CD4-positive, alpha-beta T cell treated with Interleukin-15 for 4 hours (primary cell): ENCODE data around the gene XPO1.
"Not testable (repeated sequence)": the region's sequence is repeated elsewhere in the genome, so short reads cannot be mapped to it uniquely, and the experiment has no call there.

Experiments
- DNase-seq: peaks from one replicate; pipeline ENCODE4 v3.0.0-alpha.2; 2020; ENCODE audit warnings: low spot score

Gene XPO1

GRCh38 chr2:61534926-61535325 is 3.2 kb downstream of the XPO1 start:
- no peak for DNase-seq

DNA sequence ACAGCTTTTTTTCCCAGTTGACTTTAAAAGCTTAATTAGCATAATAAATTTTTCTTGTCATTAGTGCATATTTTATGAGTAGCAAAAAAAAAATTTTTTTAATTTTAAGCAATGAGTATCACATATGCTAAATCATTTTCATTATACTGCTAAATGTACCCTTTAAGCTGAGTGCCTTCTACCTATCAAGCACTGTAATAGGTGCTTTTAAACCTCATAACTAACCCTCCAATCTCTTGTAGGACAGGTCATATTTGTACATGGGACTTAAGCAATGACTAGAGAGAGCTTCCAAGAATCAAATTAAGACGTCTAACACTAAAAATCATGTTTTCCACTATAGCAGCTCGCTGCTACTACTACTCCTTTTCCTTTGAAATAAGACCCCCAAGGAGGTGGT is 7.4 kb downstream of the XPO1 start:
- no peak for DNase-seq

DNA sequence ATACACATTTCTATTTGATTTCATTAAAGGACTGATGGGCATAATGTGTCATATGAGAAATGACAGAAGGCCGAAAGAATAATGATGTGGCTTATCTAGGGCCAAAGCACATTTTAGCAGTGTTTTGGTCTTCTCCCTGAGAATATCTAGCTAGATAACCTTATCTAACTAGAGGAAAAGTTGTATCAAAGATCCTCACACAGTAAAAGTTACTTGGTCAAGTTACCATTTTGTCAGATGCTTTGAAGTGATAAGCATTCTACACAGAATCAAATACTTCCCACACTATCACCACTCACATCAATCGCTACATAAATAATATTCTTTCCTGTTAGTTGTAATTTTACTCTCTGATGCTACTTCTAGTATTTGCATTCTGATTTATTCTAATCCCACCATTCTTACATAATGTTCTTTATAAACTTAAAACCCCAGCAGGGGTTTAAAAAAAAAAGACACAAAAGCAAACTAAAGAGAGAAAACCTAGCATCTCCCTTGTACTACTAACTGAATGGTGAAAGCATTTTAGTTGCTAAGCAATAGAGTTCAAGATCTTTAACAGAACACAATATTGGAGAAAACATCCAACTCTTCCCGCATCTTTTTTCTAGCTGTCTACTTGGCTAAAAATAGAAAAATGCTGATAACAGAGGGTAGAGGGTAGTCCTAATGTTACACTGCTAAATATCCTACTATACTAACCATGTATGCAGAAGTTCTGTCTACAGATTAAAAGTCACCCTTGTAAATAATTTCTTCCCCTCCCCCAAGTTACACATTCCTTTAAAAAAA is 8.0 kb downstream of the XPO1 start:
- DNase-seq = no peak

- no peak for DNase-seq
These were observed 17.9 kb downstream of the XPO1 start for GRCh38 chr2:61520261-61520660.

DNA sequence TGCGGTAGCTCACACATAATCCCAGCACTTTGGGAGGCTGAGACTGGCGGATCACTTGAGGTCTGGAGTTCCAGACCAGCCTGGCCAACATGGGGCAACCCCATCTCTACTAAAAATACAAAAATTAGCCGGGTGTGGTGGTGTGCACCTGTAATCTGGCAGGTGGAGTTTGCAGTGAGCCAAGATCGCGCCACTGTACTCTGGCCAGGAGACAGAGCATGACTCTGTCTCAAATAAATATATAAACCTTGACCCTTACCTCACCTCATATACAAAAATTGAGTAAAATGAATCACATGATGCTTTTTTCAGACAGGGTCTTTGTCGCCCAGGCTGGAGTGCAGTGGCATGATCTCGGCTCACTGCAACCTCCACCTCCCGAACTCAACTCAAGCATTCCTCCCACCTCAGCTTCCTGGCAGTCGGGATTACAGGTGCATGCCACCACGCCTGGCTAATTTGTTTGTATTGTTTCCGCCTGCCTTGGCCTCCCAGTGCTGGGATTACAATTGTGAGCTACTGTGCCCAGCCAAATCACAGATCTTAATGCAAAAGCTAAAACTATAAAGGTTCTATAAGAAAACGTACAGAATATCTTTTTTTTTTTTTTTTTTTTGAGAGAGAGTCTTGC is 25.3 kb downstream of the XPO1 start:
- no peak for DNase-seq

GRCh38 chr2:61510674-61511671 is 27.2 kb downstream of the XPO1 start:
- DNase-seq = no peak

GRCh38 chr2:61504949-61505348 is 33.2 kb downstream of the XPO1 start:
- DNase-seq = no peak

- DNase-seq = no peak
These were observed 39.1 kb downstream of the XPO1 start for GRCh38 chr2:61499060-61499459.

DNA sequence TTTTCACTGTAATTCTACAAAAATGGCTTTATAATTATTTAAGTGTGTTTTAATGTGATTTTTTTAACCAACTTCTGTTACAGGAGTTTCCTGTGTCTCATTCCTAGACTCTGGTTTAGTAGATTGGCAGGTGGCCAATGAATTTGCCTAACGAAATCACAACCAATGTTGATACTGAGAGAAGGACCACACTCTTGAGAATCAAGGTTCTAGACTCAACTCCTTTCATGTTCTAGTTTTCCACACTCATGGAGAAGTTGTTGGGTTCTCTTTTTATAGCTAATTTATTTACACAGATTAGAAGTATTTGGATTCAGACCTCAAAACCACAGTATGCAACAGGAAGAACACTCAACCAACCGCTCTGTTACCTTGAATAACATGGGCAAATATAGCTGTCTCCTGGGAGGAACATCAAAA is 44.6 kb downstream of the XPO1 start:
- DNase-seq = peak; percentile 35

DNA sequence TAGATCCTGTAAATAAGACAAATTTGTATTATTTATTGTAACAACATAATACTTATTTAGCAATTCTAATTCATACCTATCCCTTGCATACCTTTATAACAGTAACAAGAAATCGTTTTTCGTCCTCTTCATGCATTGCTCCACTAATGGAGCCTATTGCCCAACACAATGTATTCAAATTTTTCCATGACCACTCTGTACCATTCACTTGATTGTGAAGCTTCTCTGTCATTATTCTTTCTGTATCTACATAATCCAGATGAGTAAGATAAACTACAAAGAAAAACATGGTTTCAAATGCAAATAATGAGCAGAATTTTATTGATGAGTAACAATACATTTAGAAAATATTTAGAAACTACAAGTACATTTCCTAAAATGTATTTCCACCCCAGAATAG is 45.7 kb downstream of the XPO1 start:
- DNase-seq = no peak

DNA sequence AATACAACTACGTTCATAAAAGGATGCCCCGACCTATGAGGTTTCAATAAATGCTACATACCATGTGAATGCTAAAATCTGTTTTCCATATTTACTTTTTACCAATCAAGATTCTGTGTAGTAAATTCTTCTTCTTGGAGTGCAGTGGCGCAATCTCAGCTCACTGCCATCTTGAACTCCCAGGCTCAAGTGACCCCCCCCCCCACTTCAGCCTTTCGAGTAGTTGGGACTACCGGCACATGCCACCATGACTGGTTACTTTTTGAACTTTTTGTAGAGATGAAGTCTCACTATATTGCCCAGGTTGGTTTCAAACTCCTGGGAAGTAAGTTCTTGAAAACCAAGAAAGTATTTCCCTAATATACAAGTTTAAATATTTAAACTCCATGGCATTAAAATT is 52.9 kb downstream of the XPO1 start:
- no peak for DNase-seq

DNA sequence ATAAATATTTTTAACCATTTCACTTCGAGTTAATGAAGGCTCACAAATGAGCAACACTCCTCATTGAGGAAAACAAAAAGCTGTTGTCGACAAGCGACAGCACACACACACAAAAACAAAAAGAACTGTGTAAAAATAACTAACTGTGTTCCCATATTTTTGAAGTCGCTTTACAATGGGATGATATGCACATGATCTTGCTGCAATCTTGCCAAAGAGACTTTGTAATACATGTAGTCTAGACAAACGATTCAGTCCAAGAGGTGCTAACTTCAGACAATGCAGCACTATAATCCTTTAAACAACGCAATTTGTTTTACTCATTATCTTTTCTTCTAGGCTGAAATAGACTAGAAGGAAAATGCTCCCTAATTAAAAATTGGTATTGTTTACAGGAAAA is 60.1 kb downstream of the XPO1 start:
- DNase-seq = no peak

DNA sequence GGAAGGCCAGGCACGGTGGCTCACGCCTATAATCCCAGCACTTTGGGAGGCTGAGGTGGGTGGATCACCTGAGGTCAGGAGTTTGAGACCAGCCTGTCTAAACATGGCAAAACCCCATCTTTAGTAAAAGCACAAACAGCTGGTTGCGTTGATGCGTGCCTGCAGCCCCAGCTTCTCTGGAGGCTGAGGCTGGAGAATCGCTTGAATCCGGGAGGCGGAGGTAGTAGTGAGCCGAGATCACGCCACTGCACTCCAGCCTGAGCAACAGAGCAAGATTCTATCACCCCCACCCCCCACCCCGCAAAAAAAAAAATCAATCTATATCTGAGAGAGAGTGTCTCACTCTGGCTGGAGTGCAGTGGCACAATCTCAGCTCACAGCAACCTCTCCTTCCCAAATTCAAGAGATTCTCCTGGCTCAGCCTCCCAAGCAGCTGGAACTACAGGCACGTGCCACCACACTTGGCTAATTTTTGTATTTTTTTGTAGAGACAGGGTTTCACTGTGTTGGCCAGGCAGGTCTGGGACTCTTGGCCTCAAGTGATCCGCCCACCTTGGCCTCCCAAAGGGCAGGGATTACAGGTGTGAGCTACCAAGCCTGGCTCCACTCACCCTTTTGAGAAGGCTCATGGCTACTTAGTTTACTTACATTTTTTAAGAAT is 61.1 kb downstream of the XPO1 start:
- not testable (repeated sequence) for DNase-seq

DNA sequence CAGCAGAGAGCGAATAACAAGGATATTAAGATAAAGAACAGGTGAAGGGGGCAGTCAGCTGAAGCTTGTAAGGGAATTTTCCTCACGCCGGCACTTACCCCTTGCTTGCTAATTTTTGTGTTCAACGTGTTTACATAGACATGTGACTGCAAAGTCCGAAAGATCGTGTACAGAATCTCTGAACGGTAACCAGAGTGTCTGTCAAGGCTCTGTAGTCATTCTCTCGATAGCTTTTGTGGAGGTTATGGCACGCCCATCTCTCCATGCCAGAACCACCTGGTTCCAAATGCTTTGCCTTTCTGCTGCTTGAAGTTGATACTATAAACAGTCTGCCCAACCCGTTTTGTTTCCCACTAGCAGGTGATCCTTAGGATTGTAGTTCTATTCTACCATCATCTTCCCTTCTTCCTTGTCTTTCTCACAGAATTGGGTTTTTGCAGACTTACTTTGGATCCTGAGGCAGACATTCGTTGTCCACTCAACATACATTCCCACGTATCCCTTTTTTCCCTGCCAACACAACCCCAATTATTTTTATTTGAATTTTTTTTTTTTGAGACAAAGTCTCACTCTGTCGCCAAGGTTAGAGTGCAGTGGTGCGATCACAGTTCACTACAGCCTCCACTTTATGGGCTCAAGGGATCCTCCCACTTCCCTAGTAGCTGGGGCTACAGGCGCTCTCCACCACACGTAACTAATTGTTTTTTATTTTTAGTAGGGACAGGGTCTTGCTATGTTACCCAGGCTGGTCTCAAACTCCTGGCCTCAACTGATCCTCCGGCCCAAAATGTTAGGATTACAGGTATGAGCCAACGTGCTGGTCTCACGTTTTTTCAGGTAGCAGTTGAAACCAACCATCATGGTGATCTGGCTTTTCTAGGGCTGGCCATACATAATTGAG is 66.0 kb downstream of the XPO1 start:
- peak; percentile 33 for DNase-seq

DNA sequence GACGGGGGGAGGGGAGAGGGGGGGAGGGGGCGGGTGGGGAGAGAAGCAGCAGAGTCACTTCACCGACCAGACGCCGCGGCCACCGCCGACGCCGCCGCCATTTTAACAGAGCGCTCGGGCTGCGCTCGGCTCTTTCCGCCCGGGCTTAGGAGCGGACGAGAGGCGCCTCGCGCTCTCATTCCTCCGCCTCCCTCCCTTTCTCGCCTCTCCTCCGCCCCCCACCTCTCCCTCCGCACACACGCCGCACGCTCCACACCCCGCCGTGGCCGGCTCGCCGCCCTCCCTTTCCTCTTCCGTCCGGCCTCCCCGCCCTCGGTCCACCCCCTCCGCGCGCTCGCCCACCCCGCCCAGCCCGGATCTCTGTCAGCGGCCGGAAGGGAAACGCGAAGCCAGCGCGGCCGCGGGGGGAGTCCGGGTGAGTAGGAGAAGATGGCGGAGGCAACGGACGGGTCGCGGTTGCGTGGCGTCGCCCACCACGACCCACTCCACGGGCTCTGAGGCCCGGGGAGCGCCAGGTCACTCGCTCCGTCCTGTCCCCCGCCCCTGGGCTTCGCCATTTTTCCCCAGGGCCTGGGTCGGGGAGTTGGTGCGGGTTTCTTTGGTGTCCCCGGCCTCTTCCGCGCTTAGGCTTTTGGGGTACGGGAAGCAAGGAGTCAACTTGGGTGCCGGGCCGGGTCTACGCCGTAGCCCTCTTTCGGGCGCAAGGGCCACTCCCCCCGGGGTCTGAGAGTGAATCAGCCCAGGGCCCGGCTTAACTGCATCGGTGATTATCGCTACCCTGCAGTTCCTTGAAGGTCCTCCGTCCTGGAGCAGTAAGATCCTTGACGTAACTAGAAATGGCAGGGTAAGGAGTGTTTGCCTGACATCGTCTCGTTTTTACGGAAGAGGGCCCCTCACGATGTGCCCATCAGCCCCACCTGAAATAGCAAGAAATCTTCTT is 66.9 kb downstream of the XPO1 start, which contains the start of gene USP34:
TSS of gene USP34 (minus strand) at position 123 of the 940 bp plus-strand sequence. CDS start 395 bp downstream, outside the sequence.
- DNase-seq = peak; percentile 94

GRCh38 chr2:61470122-61470951 is 67.8 kb downstream of the XPO1 start:
- DNase-seq = peak; percentile 83

GRCh38 chr2:61469424-61470121 is 68.6 kb downstream of the XPO1 start:
- DNase-seq = no peak

- DNase-seq = not testable (repeated sequence)
These were observed 69.9 kb downstream of the XPO1 start for GRCh38 chr2:61468231-61468630.
